SK-N-MC (cell line): ENCODE results near the gene GXYLT2.

ENCODE experiments used
- EZH2 ChIP-seq: fragments of 200-600 bp; sonication (generic); IDR thresholded peaks from one replicate; pipeline ENCODE4 v1.6.1; 2017; ENCODE audit warnings: antibody characterized with exemption
- POLR2AphosphoS5 ChIP-seq: IDR thresholded peaks from 2 replicates; pipeline ENCODE4 v1.6.1; 2012; ENCODE audit warnings: mild to moderate bottlenecking, low read depth, low read length, borderline replicate concordance

DNA sequence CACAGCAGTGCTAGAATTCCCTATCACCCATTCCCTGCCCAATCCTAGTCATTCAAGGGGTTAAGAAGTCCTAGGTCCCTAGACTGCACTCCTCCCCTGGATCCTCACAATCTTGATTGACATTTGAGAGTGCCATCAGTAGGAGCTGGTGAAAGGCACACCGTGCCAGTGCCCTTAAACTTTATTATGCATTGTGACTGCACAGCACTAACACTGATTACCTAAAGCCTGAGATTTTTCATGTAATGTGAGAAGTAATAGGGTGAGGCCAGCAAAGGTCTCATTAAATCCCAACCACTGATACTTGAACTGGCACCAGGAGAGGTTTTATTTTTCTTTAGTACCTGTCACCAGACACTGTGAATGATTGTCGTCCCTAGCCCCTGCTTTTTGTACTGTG, 16.3 kb downstream of the GXYLT2 start:
- TF ChIP-seq POLR2AphosphoS5 (no peak), EZH2 (no peak)
